ENCODE measurements around the gene NMBR.
"Not testable (repeated sequence)": the region's sequence is repeated elsewhere in the genome, so short reads cannot be mapped to it uniquely, and the experiment has no call there.

Gene NMBR

DNA sequence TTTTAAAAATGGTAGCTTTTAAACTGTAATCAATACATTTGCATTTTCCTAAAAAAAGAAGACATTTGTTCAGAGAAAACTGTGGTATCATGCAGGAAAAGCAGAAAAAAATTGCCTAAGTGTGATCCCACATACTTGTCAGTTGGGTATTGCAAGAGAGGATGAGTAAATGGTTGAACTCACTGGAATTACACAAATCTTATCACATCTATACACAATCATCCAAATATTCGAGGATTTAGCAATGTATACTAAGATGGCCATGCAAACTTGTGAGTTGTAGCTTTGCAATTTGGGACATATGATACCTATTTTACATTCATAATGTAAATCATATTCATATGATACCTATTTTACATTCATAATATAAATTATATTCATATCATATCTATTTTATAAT is 72.4 kb downstream of the NMBR start:
- Histone ChIP-seq H3K4me3 (no peak overlapping the region), H3K27ac (no peak overlapping the region)

DNA sequence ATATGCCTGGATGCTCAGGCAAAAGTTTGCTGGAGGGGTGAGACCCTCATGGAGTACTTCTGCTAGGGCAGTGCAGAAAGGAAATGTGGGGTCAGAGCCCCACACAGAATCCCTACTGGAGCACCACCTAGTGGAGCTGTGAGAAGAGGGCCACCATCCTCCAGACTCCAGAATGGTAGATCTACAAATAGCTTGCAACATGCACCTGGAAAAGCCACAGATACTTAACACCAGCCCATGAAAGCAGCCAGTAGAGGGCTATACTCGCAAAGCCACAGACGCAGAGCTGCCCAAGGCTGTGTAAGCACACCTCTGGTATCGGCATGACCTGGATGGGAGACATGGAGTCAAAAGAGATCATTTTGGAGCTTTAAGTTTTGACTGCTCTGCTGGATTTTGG is 74.9 kb downstream of the NMBR start:
- Histone ChIP-seq H3K4me3 (no peak overlapping the region), H3K27ac (no peak overlapping the region)

- no peak overlapping the region for H3K4me3 ChIP-seq
- H3K27ac ChIP-seq, result no peak overlapping the region
These were observed 78.5 kb downstream of the NMBR start for GRCh38 chr6:142068416-142068815.

DNA sequence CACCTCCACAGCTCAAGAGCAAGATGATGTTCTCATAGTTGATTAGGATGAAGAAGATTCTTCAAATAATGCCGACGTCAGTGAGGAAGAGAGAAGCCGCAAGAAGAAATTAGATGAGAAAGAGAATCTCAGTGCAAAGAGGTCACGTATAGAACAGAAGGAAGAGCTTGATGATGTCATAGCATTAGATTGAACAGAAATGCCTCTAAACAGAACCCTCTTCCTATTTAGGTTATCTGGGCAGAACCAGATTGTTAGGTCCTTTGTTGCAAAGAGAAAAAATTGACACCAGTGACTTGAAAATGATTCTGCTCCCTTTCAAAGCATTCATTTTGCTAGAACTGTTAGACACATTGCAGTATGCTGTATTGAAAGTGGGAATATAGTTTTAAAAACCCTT is 84.1 kb downstream of the NMBR start:
- H3K4me3 ChIP-seq, H3K27ac ChIP-seq: not testable (repeated sequence)

GRCh38 chr6:142058551-142059290 is 88.2 kb downstream of the NMBR start:
- Histone ChIP-seq H3K4me3 (no peak overlapping the region), H3K27ac (no peak overlapping the region)

DNA sequence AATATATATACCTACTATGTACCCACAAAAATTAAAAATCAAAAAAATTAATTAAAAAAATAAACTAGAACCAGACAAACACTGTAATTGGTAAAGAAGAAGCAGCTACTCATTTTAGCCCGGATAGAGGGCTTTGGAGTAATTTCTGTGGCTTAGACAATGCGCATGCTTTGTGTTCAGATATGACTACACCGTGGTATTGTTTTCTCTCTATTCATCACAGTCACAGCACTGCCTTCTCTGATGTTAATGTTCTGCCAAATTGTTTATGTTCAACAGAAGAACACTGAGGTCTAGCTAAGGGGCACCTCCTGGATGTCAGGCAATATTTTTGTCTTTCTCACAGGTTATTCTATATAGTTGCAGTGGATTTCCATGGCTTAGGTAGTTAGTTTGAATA is 91.7 kb downstream of the NMBR start:
- Histone ChIP-seq H3K4me3 (no peak overlapping the region), H3K27ac (no peak overlapping the region)

GRCh38 chr6:142051404-142051803 is 95.5 kb downstream of the NMBR start:
- Histone ChIP-seq H3K27ac (no peak overlapping the region), H3K4me3 (no peak overlapping the region)

DNA sequence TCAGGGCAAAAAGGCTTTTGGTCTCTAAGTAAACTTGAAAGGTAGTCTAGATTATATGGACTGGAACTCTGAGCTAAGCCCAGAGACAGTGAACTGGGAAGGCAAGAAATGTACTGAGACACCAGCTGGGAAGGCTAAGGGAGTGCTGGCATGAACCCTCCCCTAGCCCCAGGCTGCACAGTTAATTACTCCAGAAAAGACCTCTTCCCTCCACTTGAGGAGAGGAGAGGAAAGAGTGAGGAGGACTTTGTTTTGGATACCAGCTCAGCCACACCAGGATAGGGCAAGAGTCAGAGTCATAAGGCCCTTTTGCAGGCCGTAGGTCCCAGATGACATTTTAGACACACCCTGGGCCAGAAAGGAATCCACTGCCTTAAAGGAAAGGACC is 98.3 kb downstream of the NMBR start:
- H3K27ac ChIP-seq, result no peak overlapping the region
- no peak overlapping the region for H3K4me3 ChIP-seq

DNA sequence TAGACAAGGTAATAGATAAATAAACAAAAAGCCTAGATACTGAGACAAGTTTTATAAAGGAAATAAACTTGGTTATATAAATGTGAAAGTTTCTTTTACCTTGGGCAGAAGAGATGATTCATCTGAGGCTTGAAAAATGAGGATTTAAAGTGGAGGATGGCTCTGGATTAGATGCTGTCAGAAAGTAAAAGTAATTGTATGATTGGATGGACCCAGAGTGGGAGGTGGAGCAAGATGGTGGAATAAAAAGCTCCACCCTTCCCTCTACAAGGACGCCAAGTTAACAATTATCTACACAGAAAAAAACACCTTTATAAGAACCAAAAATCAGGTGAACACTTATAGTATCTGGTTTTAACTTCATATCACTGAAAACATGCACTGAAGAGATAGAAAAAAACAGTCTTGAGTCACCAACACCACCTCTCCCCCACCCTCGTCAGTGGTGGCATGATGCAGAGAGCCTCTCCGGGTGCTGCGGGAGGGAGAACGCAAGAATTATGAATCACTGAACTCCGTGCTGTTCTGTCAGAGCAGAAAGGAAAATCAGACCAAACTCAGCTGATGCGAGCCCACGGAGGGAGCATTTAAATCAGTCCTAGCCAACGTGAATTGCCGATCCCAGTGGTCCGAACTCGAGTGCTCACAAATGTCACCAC is 98.9 kb downstream of the NMBR start:
- H3K4me3 ChIP-seq, result no peak overlapping the region
- no peak overlapping the region for H3K27ac ChIP-seq

- Histone ChIP-seq H3K4me3 (no peak overlapping the region), H3K27ac (no peak overlapping the region)
These were observed 101.3 kb downstream of the NMBR start for GRCh38 chr6:142045380-142046278.

- H3K4me3 ChIP-seq, result no peak overlapping the region
- H3K27ac ChIP-seq, result no peak overlapping the region
These were observed 111.0 kb downstream of the NMBR start for GRCh38 chr6:142035890-142036289.

DNA sequence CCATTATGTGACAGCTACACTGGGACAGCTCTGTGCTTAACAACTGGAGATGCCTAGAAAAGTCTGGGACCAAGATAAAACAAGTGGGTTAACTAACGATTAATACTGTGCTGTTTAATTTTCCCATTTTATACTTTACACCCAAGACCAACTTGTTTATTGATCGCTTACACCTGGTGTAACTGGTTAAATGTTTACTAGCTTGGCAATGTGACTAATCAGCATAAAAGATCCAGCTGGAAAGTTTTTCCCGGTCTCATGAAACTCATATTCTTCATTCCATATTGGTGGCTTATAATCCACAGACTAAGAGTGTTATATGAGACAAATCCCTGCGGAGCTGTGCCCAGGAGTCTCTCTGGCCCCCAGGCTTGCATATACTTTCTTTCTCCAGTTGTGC is 115.9 kb downstream of the NMBR start:
- Histone ChIP-seq H3K4me3 (no peak overlapping the region), H3K27ac (no peak overlapping the region)

GRCh38 chr6:142030115-142030619 is 116.8 kb downstream of the NMBR start:
- H3K27ac ChIP-seq, result no peak overlapping the region
- no peak overlapping the region for H3K4me3 ChIP-seq

DNA sequence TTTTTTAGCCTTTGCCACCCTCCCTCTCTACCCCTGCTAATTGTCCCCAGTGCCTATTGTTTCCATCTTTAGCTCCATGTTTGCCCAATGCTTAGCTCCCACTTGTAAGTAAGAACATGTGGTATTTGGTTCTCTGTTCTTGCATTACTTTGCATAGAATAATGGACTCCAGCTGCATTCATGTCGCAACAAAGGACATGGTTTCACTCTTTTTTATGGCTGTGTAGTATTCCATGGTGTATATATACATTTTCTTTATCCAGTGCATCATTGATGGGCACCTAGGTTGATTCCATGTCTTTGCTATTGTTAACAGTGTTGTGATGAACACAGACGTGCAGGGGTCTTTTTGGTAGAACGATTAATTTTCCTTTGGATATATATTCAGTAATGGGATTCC is 118.4 kb downstream of the NMBR start:
- no peak overlapping the region for H3K4me3 ChIP-seq
- no peak overlapping the region for H3K27ac ChIP-seq

- H3K27ac ChIP-seq, H3K4me3 ChIP-seq: not testable (repeated sequence)
These were observed 119.1 kb downstream of the NMBR start for GRCh38 chr6:142027804-142028203.

- Histone ChIP-seq H3K27ac (no peak overlapping the region), H3K4me3 (no peak overlapping the region)
These were observed 119.8 kb downstream of the NMBR start for GRCh38 chr6:142027074-142027473.

DNA sequence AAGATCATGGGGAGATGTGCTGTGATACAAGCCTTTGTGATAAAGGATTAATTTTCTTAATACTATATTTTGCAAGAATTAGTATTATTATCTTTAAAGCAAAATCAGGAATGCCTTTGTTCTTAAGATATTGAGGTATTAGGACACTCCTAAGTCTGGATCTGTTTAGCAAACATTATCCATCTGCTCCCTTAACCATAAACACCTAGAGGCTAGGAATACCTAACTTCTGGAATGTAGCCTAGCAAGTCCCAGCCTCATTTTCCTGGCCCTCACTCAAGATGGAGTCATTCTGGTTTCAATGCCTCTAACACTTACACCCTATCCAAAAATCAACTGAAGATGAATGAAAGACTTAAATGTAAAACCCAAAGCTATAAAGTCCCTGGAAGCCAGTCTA is 120.5 kb downstream of the NMBR start:
- no peak overlapping the region for H3K4me3 ChIP-seq
- H3K27ac ChIP-seq, result peak overlapping the region in 1 of 21 experiments; percentile 63
